Cardiac ventricle fibroblast (primary cell): ENCODE results near the gene DNAJB9. TPM values are rescaled to one million over a fixed set of nuclear protein-coding genes. Genes with fewer than 3 reads are reported as not detected.

Experiments
- total RNA-seq: library from RNA; depleted of rRNA; stranded (reverse); fragments of >200 nt; gene quantifications from 2 replicates; pipeline ENCODE4 v1.2.3, GENCODE V29; 2015

The DNAJB9 gene
- 46.1 and 58.1 TPM in 2 replicates for total RNA-seq

DNA sequence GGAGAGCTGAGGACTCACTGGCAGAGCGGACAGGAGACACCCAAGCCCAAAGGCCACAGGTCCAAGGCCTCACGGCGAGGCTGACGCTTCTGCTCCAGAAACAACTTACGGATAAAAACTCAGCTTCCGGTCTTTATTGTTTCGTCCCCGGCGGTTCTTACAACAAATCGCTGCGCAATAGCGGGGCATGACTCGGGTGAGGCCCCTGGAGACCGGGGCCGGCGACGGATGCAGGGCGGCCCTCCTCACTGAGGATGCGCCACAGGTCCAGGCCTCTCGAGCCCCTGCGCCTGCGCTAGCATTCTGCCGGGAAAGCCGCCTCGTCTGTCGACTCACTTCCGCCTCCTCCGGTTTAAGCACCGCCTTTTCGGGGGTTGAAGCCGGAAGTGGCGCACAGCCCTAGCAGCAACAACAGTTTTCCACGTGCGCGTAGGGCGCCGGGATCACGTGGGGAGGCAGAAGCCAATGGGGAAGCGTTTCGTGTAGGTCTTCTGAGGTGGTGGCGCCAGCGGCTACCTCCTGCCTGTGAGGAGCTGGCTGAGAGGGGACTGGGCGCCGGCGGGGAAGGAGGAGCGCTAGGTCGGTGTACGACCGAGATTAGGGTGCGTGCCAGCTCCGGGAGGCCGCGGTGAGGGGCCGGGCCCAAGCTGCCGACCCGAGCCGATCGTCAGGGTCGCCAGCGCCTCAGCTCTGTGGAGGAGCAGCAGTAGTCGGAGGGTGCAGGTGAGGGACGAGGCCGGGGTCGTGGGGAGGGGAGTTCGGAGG, at the start of gene DNAJB9, which contains the start of gene THAP5:
TSS of gene DNAJB9 (plus strand) at position 494 of the 765 bp plus-strand sequence. CDS start 1,853 bp downstream, outside the sequence.
TSS of gene THAP5 (minus strand) at position 326 of the 765 bp plus-strand sequence. CDS start at position 189, 137 bp downstream.

GRCh38 chr7:108525985-108526767, 43.5 kb upstream of the DNAJB9 start, which contains the start of gene PNPLA8:
TSS of gene PNPLA8 (minus strand) at chr7:108526135. CDS start at chr7:108515491, 10,644 bp downstream.

Other genes starting within 250 kb of the DNAJB9 start
- 26.5 and 33.5 TPM in 2 replicates for gene NRCAM, start 113.4 kb upstream of the DNAJB9 start, total RNA-seq
- 18.0 and 18.5 TPM in 2 replicates for gene PNPLA8, start 43.7 kb upstream of the DNAJB9 start, total RNA-seq
- 13.4 and 15.4 TPM in 2 replicates for gene THAP5, start 168 bp upstream of the DNAJB9 start, total RNA-seq